HepG2 (cell line): ENCODE data around the gene ZNF678. TPM values are rescaled to one million over a fixed set of nuclear protein-coding genes. Genes with fewer than 3 reads are reported as not detected.
A peak's percentile ranks its signal among the peaks of the same experiment; 100 is the strongest.

Source experiments
- ATAC-seq: fragments of 200-7000 bp; cut with Tn5 transposase; 3 replicates; pipeline ENCODE4 v1.9.1; 2020; ENCODE audit warnings: mild to moderate bottlenecking, moderate library complexity
- BruUV-seq: library from RNA; stranded (reverse); fragments of 400-500 nt; replicated peaks from 2 replicates; lab custom pipeline; 2021; lab: Mats Ljungman, UMichigan
- CTCF ChIA-PET: fragments of 300-600 bp; formaldehyde crosslinking; extraction: SDS; loops from one replicate; lab custom pipeline; 2021; ENCODE audit warnings: low total read pairs, inconsistent platforms, low intra/inter-chr PET ratio; lab: Yijun Ruan, JAX
- POLR2A ChIA-PET: fragments of 350-600 bp; sonication (Branson Sonifier 250); formaldehyde crosslinking; loops from one replicate; lab custom pipeline; 2020; ENCODE audit warnings: antibody characterized with exemption, inconsistent platforms; lab: Yijun Ruan, JAX
- DNase-seq: peaks from one replicate; pipeline ENCODE4 v3.0.0-alpha.2; 2015; ENCODE audit warnings: low spot score
- FAIRE-seq: peaks from 3 replicates; lab custom pipeline; 2011; peaks lifted over from hg19 to GRCh38; lab: Jason Lieb, UNC
- H2AFZ ChIP-seq: one replicate; pipeline ENCODE4 v1.6.1; 2011; ENCODE audit warnings: low read length, inconsistent platforms
- H3K27ac ChIP-seq: fragments of 300-600 bp; 3 replicates; pipeline ENCODE4 v1.8.0; 2011; ENCODE audit warnings: mixed run types, mild to moderate bottlenecking, mixed read lengths, low read length, inconsistent platforms; ENCODE audit not compliant: insufficient read depth; ENCODE audit errors: extremely low read length
- H3K27me3 ChIP-seq, 2 experiments: fragments of 200-600 bp in 1 of 2; 2 replicates in 1 of 2; 3 replicates in 1 of 2; pipeline versions ENCODE4 v1.6.0 to v1.8.0; 2011; ENCODE audit warnings: low read length in 2 of 2, mild to moderate bottlenecking in 2 of 2, moderate library complexity in 2 of 2, inconsistent platforms in 1 of 2; ENCODE audit not compliant: insufficient read depth in 2 of 2, control insufficient read depth in 1 of 2
- H3K36me3 ChIP-seq, 2 experiments: fragments of 200-600 bp in 1 of 2; replicated peaks in 1 of 2; 2 replicates in 1 of 2; 3 replicates in 1 of 2; pipeline versions ENCODE4 v1.5.1 to v1.8.0; 2011; ENCODE audit warnings: low read length in 2 of 2, inconsistent platforms in 1 of 2; ENCODE audit not compliant: insufficient read depth in 2 of 2, control insufficient read depth in 1 of 2
- H3K4me1 ChIP-seq: 2 replicates; pipeline ENCODE4 v1.5.1; 2012; ENCODE audit warnings: low read length, inconsistent platforms; ENCODE audit not compliant: insufficient read depth
- H3K4me2 ChIP-seq: 2 replicates; pipeline ENCODE4 v1.6.0; 2011; ENCODE audit warnings: low read depth, low read length, inconsistent platforms
- H3K4me3 ChIP-seq, 3 experiments: fragments of 200-600 bp in 1 of 3; sonication (generic), shearing (Covaris generic) in 1 of 3; replicated peaks in 1 of 3; 2 replicates each; pipeline ENCODE4 v1.5.1; 2011 to 2016; ENCODE audit warnings: low read length in 3 of 3, inconsistent platforms in 2 of 3, low read depth in 2 of 3, mild to moderate bottlenecking in 2 of 3, control low read depth in 1 of 3, mixed read lengths in 1 of 3; ENCODE audit not compliant: insufficient read depth in 1 of 3
- H3K79me2 ChIP-seq: one replicate; pipeline ENCODE4 v1.6.1; 2011; ENCODE audit warnings: low read length, inconsistent platforms; ENCODE audit not compliant: insufficient read depth
- H3K9ac ChIP-seq: 2 replicates; pipeline ENCODE4 v1.6.0; 2011; ENCODE audit warnings: mild to moderate bottlenecking, low read depth, low read length, inconsistent platforms; ENCODE audit not compliant: insufficient read depth
- H3K9me3 ChIP-seq: 2 replicates; pipeline ENCODE4 v1.5.1; 2012; ENCODE audit warnings: mild to moderate bottlenecking, low read length
- H4K20me1 ChIP-seq: 2 replicates; pipeline ENCODE4 v1.6.0; 2011; ENCODE audit warnings: inconsistent platforms, mild to moderate bottlenecking, low read length, moderate library complexity; ENCODE audit not compliant: insufficient read depth
- ARID4A ChIP-seq: sonication (generic); formaldehyde crosslinking; IDR thresholded peaks from 2 replicates; pipeline ENCODE4 v1.5.0; 2020; ENCODE audit warnings: mild to moderate bottlenecking, missing genetic modification reagents, borderline replicate concordance
- HMG20A ChIP-seq: IDR thresholded peaks from 2 replicates; pipeline ENCODE4 v1.6.1; 2016; ENCODE audit warnings: borderline replicate concordance
- HOXA7 ChIP-seq: sonication (generic); formaldehyde crosslinking; IDR thresholded peaks from 2 replicates; pipeline ENCODE4 v1.8.1; 2022; ENCODE audit warnings: mild to moderate bottlenecking, missing genetic modification reagents, moderate library complexity
- LCORL ChIP-seq, 2 experiments: fragments of 450-650 bp in 1 of 2; sonication (generic) in 1 of 2; formaldehyde crosslinking in 1 of 2; IDR thresholded peaks; 2 replicates each; pipeline versions ENCODE4 v1.5.0 to v1.6.1; 2017 to 2020; ENCODE audit warnings: antibody characterized with exemption in 1 of 2, missing genetic modification reagents in 1 of 2
- THRA ChIP-seq: sonication (generic); formaldehyde crosslinking; IDR thresholded peaks from 2 replicates; pipeline ENCODE4 v1.4.0; 2020; ENCODE audit warnings: missing genetic modification reagents, borderline replicate concordance
- ZNF274 ChIP-seq: sonication (generic); formaldehyde crosslinking; IDR thresholded peaks from 2 replicates; pipeline ENCODE4 v1.5.1; 2020; ENCODE audit warnings: mild to moderate bottlenecking, missing genetic modification reagents
- ZNF598 ChIP-seq: sonication (generic); formaldehyde crosslinking; IDR thresholded peaks from 2 replicates; pipeline ENCODE4 v1.5.1; 2020; ENCODE audit warnings: mild to moderate bottlenecking, missing genetic modification reagents, borderline replicate concordance
- WGBS: methylation state at CpG from one replicate; pipeline ENCODE4 v1.1.6; 2017; ENCODE audit warnings: low lambda C conversion rate; 5-methylcytosine and 5-hydroxymethylcytosine counted together
- in situ Hi-C: cut with HindIII; loops from 2 replicates; pipeline ENCODE4 v1.10.0; 2017; ENCODE audit warnings: low pct_unique_long_range_greater_than_20kb; ENCODE audit not compliant: extremely low pct_ligation_motif_present
- intact Hi-C: fragments of 100-400 bp; cut with micrococcal nuclease; formaldehyde crosslinking; loops from one replicate; pipeline ENCODE4 v1.10.0; 2022; ENCODE audit not compliant: unreplicated experiment
- polyA plus RNA-seq, 8 experiments: library from polyadenylated mRNA; depleted of rRNA in 3 of 8; stranded (reverse) in 7 of 8; unstranded in 1 of 8; fragments of >200 nt; fragmentation: Illumina TruSeq in 4 of 8; extraction: Trizol in 4 of 8; gene quantifications; 2 replicates each; pipeline versions ENCODE4 v1.2.1 to v1.2.3, GENCODE V29; 2011 to 2016; ENCODE audit warnings: low read depth in 4 of 8, missing spikeins in 1 of 8, mixed read lengths in 1 of 8; ENCODE audit not compliant: insufficient read depth in 1 of 8
- total RNA-seq, 5 experiments: library from RNA; depleted of rRNA; stranded (reverse); fragments of >200 nt; fragmentation: Illumina TruSeq; extraction: Trizol; gene quantifications; 2 replicates each; pipeline ENCODE4 v1.2.3, GENCODE V29; 2016; ENCODE audit warnings: low read depth in 1 of 5

Gene ZNF678
- total and polyA plus RNA-seq, 2 of the 13 experiments (the other 11 are each of a cell fraction or from before 2014, with no cell fraction given) = 2.0 to 7.6 TPM

- BruUV-seq = no TSS peak
- 85% methylated on average over 6 of the region's 6 CpGs for WGBS
Measured at GRCh38 chr1:227654858-227655752, 91.7 kb downstream of the ZNF678 start.

GRCh38 chr1:227661495-227661894 lies 98.1 kb downstream of the ZNF678 start:
- no peak overlapping the region for H3K4me3 ChIP-seq
- ChIA-PET CTCF (no interaction called here), POLR2A (no interaction called here)
- no peak overlapping the region for H2AFZ ChIP-seq
- ATAC-seq (no peak), FAIRE-seq (no peak), DNase-seq (no peak)
- H3K9me3 ChIP-seq = peaks cover 95% of the 10 kb centered on the region
- intact Hi-C loops = no loop called here
- no TSS peak for BruUV-seq
- TF ChIP-seq LCORL (IDR thresholded peaks at IDR 0.05) (no peak), LCORL (CRISPR knock-in tag; IDR thresholded peaks at IDR 0.05) (no peak), HMG20A (no peak), ARID4A (no peak), THRA (CRISPR knock-in tag) (no peak), ZNF598 (CRISPR knock-in tag) (no peak)
- in situ Hi-C loops = no loop called here
- H3K4me1 ChIP-seq = no peaks in the 10 kb centered on the region
- no peaks in the 10 kb centered on the region; a peak in 1 of 5 replicates for H3K27me3 ChIP-seq
- no peak overlapping the region for H3K27ac ChIP-seq
- H3K36me3 ChIP-seq = no peaks in the 10 kb centered on the region; a peak in 1 of 5 replicates
- no peak overlapping the region for H3K9ac ChIP-seq
- H4K20me1 ChIP-seq = no peaks in the 10 kb centered on the region
- H3K4me2 ChIP-seq = no peak overlapping the region
- H3K79me2 ChIP-seq = no peaks in the 10 kb centered on the region

More at GRCh38 chr1:227654858-227655752, 91.7 kb downstream of the ZNF678 start:
- no peak overlapping the region for H3K9ac ChIP-seq
- TF ChIP-seq ZNF274 (peak; percentile 98; the same call in 1 of the 2 replicates), HOXA7 (CRISPR knock-in tag) (no peak)
- ATAC-seq (no peak), FAIRE-seq (no peak), DNase-seq (no peak)
- no peaks in the 10 kb centered on the region for H4K20me1 ChIP-seq
- H3K4me1 ChIP-seq = no peaks in the 10 kb centered on the region
- H3K79me2 ChIP-seq = no peaks in the 10 kb centered on the region
- intact Hi-C loops = no loop called here
- no peak overlapping the region for H3K4me2 ChIP-seq
- in situ Hi-C loops = no loop called here
- peaks cover 94% of the 10 kb centered on the region for H3K9me3 ChIP-seq
- no peak overlapping the region for H3K4me3 ChIP-seq
- no peak overlapping the region for H3K27ac ChIP-seq
- no peak overlapping the region for H2AFZ ChIP-seq
- CTCF ChIA-PET = no interaction called here
- no peaks in the 10 kb centered on the region for H3K27me3 ChIP-seq
- POLR2A ChIA-PET = no interaction called here
- peaks cover 0 to 18% of the 10 kb centered on the region in 2 experiments; a peak in 4 of 5 replicates for H3K36me3 ChIP-seq
